A549 (cell line): ENCODE results near the gene RBMS3. TPM values are rescaled to one million over a fixed set of nuclear protein-coding genes. Genes with fewer than 3 reads are reported as not detected.
A peak's percentile ranks its signal among the peaks of the same experiment; 100 is the strongest.
"Not testable (repeated sequence)": the region's sequence is repeated elsewhere in the genome, so short reads cannot be mapped to it uniquely, and the experiment has no call there.

Source experiments
- ATAC-seq, 2 experiments: fragments of 200-7000 bp in 1 of 2; fragments of >200 bp in 1 of 2; cut with Nextera tagmentation in 1 of 2; cut with Tn5 transposase in 1 of 2; 3 replicates each; pipeline versions ENCODE4 v1.8.0 to v1.9.1; 2018 to 2020; ENCODE audit warnings: mild to moderate bottlenecking in 1 of 2, moderate library complexity in 1 of 2
- CTCF ChIA-PET: fragments of 300-600 bp; sonication (Branson Sonifier 250); formaldehyde crosslinking; extraction: SDS; loops from one replicate; lab custom pipeline; 2021; ENCODE audit warnings: antibody characterized with exemption, inconsistent platforms; lab: Yijun Ruan, JAX
- POLR2A ChIA-PET: fragments of 350-600 bp; formaldehyde crosslinking; extraction: SDS; loops from one replicate; lab custom pipeline; 2021; ENCODE audit warnings: antibody characterized with exemption, inconsistent platforms; lab: Yijun Ruan, JAX
- DNase-seq, 2 experiments: peaks; one replicate each; pipeline versions ENCODE4 v3.0.0 to v3.0.0-alpha.2; 2011 to 2016; ENCODE audit warnings: low read depth in 1 of 2, low spot score in 1 of 2
- FAIRE-seq: peaks from 2 replicates; lab custom pipeline; 2011; peaks lifted over from hg19 to GRCh38; lab: Jason Lieb, UNC
- H3K27ac ChIP-seq, 2 experiments: fragments of >200 bp; sonication (Bioruptor Twin); formaldehyde crosslinking; 3 replicates each; pipeline ENCODE4 v1.5.1; 2016 to 2017
- H3K4me1 ChIP-seq: fragments of >200 bp; sonication (Bioruptor Twin); formaldehyde crosslinking; 3 replicates; pipeline ENCODE4 v1.6.1; 2016
- H3K4me2 ChIP-seq: fragments of >200 bp; sonication (Bioruptor Twin); formaldehyde crosslinking; 3 replicates; pipeline ENCODE4 v1.6.1; 2016
- H3K4me3 ChIP-seq: fragments of >200 bp; sonication (Bioruptor Twin); formaldehyde crosslinking; 3 replicates; pipeline ENCODE4 v1.5.1; 2016
- H3K9me3 ChIP-seq: fragments of >200 bp; sonication (Bioruptor Twin); formaldehyde crosslinking; 3 replicates; pipeline ENCODE4 v1.6.1; 2016
- E2F6 ChIP-seq: IDR thresholded peaks from 2 replicates; pipeline ENCODE4 v1.6.1; 2012; ENCODE audit warnings: low read depth, borderline replicate concordance
- EHF ChIP-seq: fragments of 250-450 bp; sonication (Bioruptor Pico); IDR thresholded peaks from 2 replicates; pipeline ENCODE4 v1.5.0; 2020; ENCODE audit warnings: mild to moderate bottlenecking
- FOSB ChIP-seq: fragments of 250-450 bp; sonication (Bioruptor Pico); IDR thresholded peaks from 2 replicates; pipeline ENCODE4 v1.5.0; 2020; ENCODE audit warnings: mild to moderate bottlenecking, moderate library complexity
- GATA3 ChIP-seq: IDR thresholded peaks from 2 replicates; pipeline ENCODE4 v1.6.1; 2012; ENCODE audit warnings: borderline replicate concordance
- HEYL ChIP-seq: fragments of 250-450 bp; sonication (Bioruptor Pico); IDR thresholded peaks from 2 replicates; pipeline ENCODE4 v1.8.0; 2021; ENCODE audit warnings: mild to moderate bottlenecking, moderate library complexity
- HOXA7 ChIP-seq: fragments of 250-450 bp; sonication (Bioruptor Pico); IDR thresholded peaks from 2 replicates; pipeline ENCODE4 v1.5.0; 2020; ENCODE audit warnings: mild to moderate bottlenecking, moderate library complexity
- HOXB5 ChIP-seq: fragments of 250-450 bp; sonication (Bioruptor Pico); IDR thresholded peaks from 2 replicates; pipeline ENCODE4 v1.5.0; 2020; ENCODE audit warnings: mild to moderate bottlenecking, moderate library complexity
- JUNB ChIP-seq: fragments of >200 bp; sonication (Bioruptor Twin); formaldehyde crosslinking; IDR thresholded peaks from 2 replicates; pipeline ENCODE4 v1.6.1; 2016
- KDM5A ChIP-seq: fragments of 200-600 bp; sonication (generic); IDR thresholded peaks from 2 replicates; pipeline ENCODE4 v1.6.1; 2016; ENCODE audit warnings: antibody characterized with exemption, mild to moderate bottlenecking
- NFE2L2 ChIP-seq: fragments of 150-350 bp; conservative IDR thresholded peaks from 2 replicates; pipeline ENCODE4 v1.6.1; 2014; ENCODE audit warnings: low read length
- NPAS2 ChIP-seq: fragments of 250-450 bp; sonication (Bioruptor Pico); IDR thresholded peaks from 2 replicates; pipeline ENCODE4 v1.8.0; 2022; ENCODE audit warnings: mild to moderate bottlenecking, moderate library complexity, borderline replicate concordance
- NR3C1 ChIP-seq: fragments of >200 bp; sonication (Bioruptor Twin); formaldehyde crosslinking; IDR thresholded peaks from 3 replicates; pipeline ENCODE4 v1.6.1; 2017
- PBX3 ChIP-seq: IDR thresholded peaks from 2 replicates; pipeline ENCODE4 v1.6.1; 2012
- POLR2AphosphoS2 ChIP-seq: conservative IDR thresholded peaks from 2 replicates; pipeline ENCODE4 v1.6.1; 2012; ENCODE audit warnings: low read length, improper control_type of control experiment, inconsistent platforms
- RAD21 ChIP-seq, 2 experiments: fragments of >200 bp in 1 of 2; sonication (Bioruptor Twin) in 1 of 2; formaldehyde crosslinking in 1 of 2; IDR thresholded peaks in 1 of 2; conservative IDR thresholded peaks in 1 of 2; 2 replicates in 1 of 2; 3 replicates in 1 of 2; pipeline ENCODE4 v1.6.1; 2012 to 2018; ENCODE audit warnings: inconsistent platforms in 1 of 2
- RCOR1 ChIP-seq: fragments of 150-350 bp; IDR thresholded peaks from 2 replicates; pipeline ENCODE4 v1.6.1; 2014; ENCODE audit warnings: antibody characterized with exemption, low read length, low read depth
- REST ChIP-seq: fragments of 200-600 bp; sonication (generic); IDR thresholded peaks from 2 replicates; pipeline ENCODE4 v1.6.1; 2016; ENCODE audit warnings: antibody characterized with exemption, mild to moderate bottlenecking, moderate library complexity
- RFX5 ChIP-seq: fragments of 450-650 bp; IDR thresholded peaks from 2 replicates; pipeline ENCODE4 v1.7.1; 2014; ENCODE audit warnings: antibody characterized with exemption, mild to moderate bottlenecking, moderate library complexity
- SMC3 ChIP-seq: fragments of >200 bp; sonication (Bioruptor Twin); formaldehyde crosslinking; IDR thresholded peaks from 3 replicates; pipeline ENCODE4 v1.6.1; 2018; ENCODE audit warnings: inconsistent platforms
- SREBF2 ChIP-seq: fragments of 450-650 bp; IDR thresholded peaks from 2 replicates; pipeline ENCODE4 v1.6.1; 2014; ENCODE audit warnings: mild to moderate bottlenecking, moderate library complexity
- USF2 ChIP-seq: fragments of 450-650 bp; IDR thresholded peaks from 2 replicates; pipeline ENCODE4 v1.6.1; 2014; ENCODE audit warnings: antibody characterized with exemption
- ZSCAN20 ChIP-seq: fragments of 250-450 bp; sonication (Bioruptor Pico); IDR thresholded peaks from 2 replicates; pipeline ENCODE4 v1.8.0; 2022; ENCODE audit warnings: mild to moderate bottlenecking, moderate library complexity
- WGBS: methylation state at CpG from one replicate; pipeline ENCODE4 v1.1.6; 2017; ENCODE audit errors: missing lambda C conversion rate; 5-methylcytosine and 5-hydroxymethylcytosine counted together
- polyA plus RNA-seq, 4 experiments: library from polyadenylated mRNA; depleted of rRNA in 3 of 4; stranded (reverse); fragments of >200 nt; fragmentation: RNase III in 1 of 4; extraction: RNeasy Plus Mini Kit Qiagen cat#74134 plus additional on column Dnase treatment in 1 of 4; gene quantifications; 2 replicates in 3 of 4; 3 replicates in 1 of 4; pipeline ENCODE4 v1.2.3, GENCODE V29; 2011 to 2017

The RBMS3 gene
- polyA plus RNA-seq, 2 of the 4 experiments (the other 2 are of a cell fraction): 0.92 to 4.1 TPM

- ChIA-PET POLR2A (no interaction called here), CTCF (interaction anchor here (0.8 to 1.5 kb wide), 2 partner anchors 23 to 712 kb away, joined by 3 to 5 read pairs; no protein-coding TSS in a partner anchor)
- no peaks in the 10 kb centered on the region for H3K4me1 ChIP-seq
- no peak overlapping the region for H3K4me2 ChIP-seq
- no peaks in the 10 kb centered on the region; the same call in 2 of the 3 replicates for H3K9me3 ChIP-seq
- ATAC-seq: no peak
- 45% methylated on average over 4 of the region's 4 CpGs for WGBS
- TF ChIP-seq RCOR1 (no peak), KDM5A (no peak), HOXA7 (no peak), SREBF2 (no peak)
- H3K27ac ChIP-seq: no peak overlapping the region
- H3K4me3 ChIP-seq: no peak overlapping the region
- no peak for FAIRE-seq
- DNase-seq: no peak
Measured at GRCh38 chr3:30035935-30036567, 755.2 kb downstream of the RBMS3 start.

GRCh38 chr3:30040126-30040525 is 759.3 kb downstream of the RBMS3 start:
- Histone ChIP-seq H3K9me3 (no peaks in the 10 kb centered on the region; the same call in 2 of the 3 replicates), H3K27ac (no peak overlapping the region), H3K4me2 (no peak overlapping the region), H3K4me1 (peaks cover 8% of the 10 kb centered on the region; the same call in 2 of the 3 replicates), H3K4me3 (no peak overlapping the region)
- CTCF ChIA-PET: interaction anchor here (3.7 to 5.5 kb wide), 3 partner anchors 9 to 653 kb away, joined by 29 to 54 read pairs (median 34); no protein-coding TSS in a partner anchor
- 82% methylated on average over 4 of the region's 4 CpGs for WGBS
- FAIRE-seq: no peak
- ATAC-seq: no peak
- no peak for DNase-seq
- TF ChIP-seq HOXB5 (CRISPR knock-in tag): no peak
- no peak for TF ChIP-seq ZSCAN20
- TF ChIP-seq GATA3: no peak
- TF ChIP-seq E2F6: no peak
- no peak for TF ChIP-seq RAD21 (conservative IDR thresholded peaks at IDR 0.05 in 1 of 2, IDR thresholded peaks at IDR 0.05 in 1 of 2)
- TF ChIP-seq POLR2AphosphoS2: no peak
- no peak for TF ChIP-seq USF2
- no peak for TF ChIP-seq SREBF2
- no peak for TF ChIP-seq PBX3
- TF ChIP-seq JUNB: no peak
- no peak for TF ChIP-seq NR3C1
- TF ChIP-seq, all 56 proteins: peak for 0
- POLR2A ChIA-PET: no interaction called here

GRCh38 chr3:30041481-30041880 is 760.6 kb downstream of the RBMS3 start:
- H3K4me1 ChIP-seq, ATAC-seq, DNase-seq, H3K4me3 ChIP-seq, H3K4me2 ChIP-seq, H3K9me3 ChIP-seq, FAIRE-seq, POLR2A ChIA-PET, H3K27ac ChIP-seq: not testable (repeated sequence)
- 27% methylated on average over 3 of the region's 3 CpGs for WGBS
- CTCF ChIA-PET: interaction anchor here (0.6 to 5.5 kb wide), 31 partner anchors 9 to 1093 kb away, joined by 3 to 54 read pairs (median 4); no protein-coding TSS in a partner anchor

GRCh38 chr3:30042274-30042859 is 761.5 kb downstream of the RBMS3 start:
- Histone ChIP-seq H3K27ac (peak overlapping the region in 1 of 2 experiments; percentile 67; a peak in 3 of 6 replicates), H3K4me2 (no peak overlapping the region), H3K9me3 (no peaks in the 10 kb centered on the region; the same call in 2 of the 3 replicates), H3K4me1 (peaks cover 8% of the 10 kb centered on the region; the same call in 2 of the 3 replicates), H3K4me3 (no peak overlapping the region)
- peak; percentile 41 to 80 for DNase-seq
- WGBS: 3% methylated on average over 4 of the region's 4 CpGs
- FAIRE-seq: peak; percentile 91
- ChIA-PET POLR2A (no interaction called here), CTCF (interaction anchor here (0.6 to 5.5 kb wide), 66 partner anchors 8 to 1880 kb away, joined by 3 to 54 read pairs (median 4); partner anchors contain the start of gene TGFBR2)
- ATAC-seq: peak; percentile 71 to 88; a peak in 5 of 6 replicates
- TF ChIP-seq E2F6 (no peak), NFE2L2 (no peak), FOSB (CRISPR knock-in tag) (no peak), RFX5 (no peak), REST (no peak), EHF (CRISPR knock-in tag) (no peak), HEYL (CRISPR knock-in tag) (no peak), KDM5A (no peak), SMC3 (peak; percentile 94), RCOR1 (no peak), NPAS2 (CRISPR knock-in tag) (no peak)
